Parathyroid adenoma (tissue), 2 donors: ENCODE data around the gene TTC21A.

ENCODE experiments used
- H2AFZ ChIP-seq: fragments of 300-600 bp; sonication (generic); one replicate; pipeline ENCODE4 v1.7.0; 2017; ENCODE audit warnings: antibody characterized with exemption, mild to moderate bottlenecking
- H3K27ac ChIP-seq: fragments of 300-600 bp; sonication (generic); one replicate; pipeline ENCODE4 v1.7.0; 2017
- H3K27me3 ChIP-seq: fragments of 300-600 bp; sonication (generic); one replicate; pipeline ENCODE4 v1.7.0; 2017; ENCODE audit warnings: low read length; ENCODE audit not compliant: control insufficient read depth, insufficient read depth
- H3K36me3 ChIP-seq: fragments of 300-600 bp; sonication (generic); one replicate; pipeline ENCODE4 v1.7.0; 2017; ENCODE audit warnings: low read length; ENCODE audit not compliant: control insufficient read depth, insufficient read depth
- H3K4me1 ChIP-seq: fragments of 300-600 bp; sonication (generic); one replicate; pipeline ENCODE4 v1.7.0; 2017; ENCODE audit warnings: control low read depth
- H3K4me2 ChIP-seq: fragments of 300-600 bp; sonication (generic); one replicate; pipeline ENCODE4 v1.7.0; 2017; ENCODE audit warnings: low read length
- H3K4me3 ChIP-seq: fragments of 300-600 bp; sonication (generic); one replicate; pipeline ENCODE4 v1.7.0; 2017; ENCODE audit warnings: low read depth, low read length
- H3K79me2 ChIP-seq: fragments of 300-600 bp; sonication (generic); one replicate; pipeline ENCODE4 v1.7.0; 2017; ENCODE audit warnings: control low read depth
- H3K9ac ChIP-seq: fragments of 300-600 bp; sonication (generic); one replicate; pipeline ENCODE4 v1.7.0; 2017; ENCODE audit warnings: mild to moderate bottlenecking
- H3K9me3 ChIP-seq: fragments of 300-600 bp; sonication (generic); one replicate; pipeline ENCODE4 v1.7.0; 2017; ENCODE audit warnings: low read length; ENCODE audit not compliant: control insufficient read depth
- TF ChIP-seq, protein P1 (sequence below): fragments of 300-600 bp; sonication (generic); IDR thresholded peaks from one replicate; pipeline ENCODE4 v1.7.0; 2017; ENCODE audit warnings: antibody characterized with exemption, mild to moderate bottlenecking
- donor health status: primary hyperparathyroidism.

The TTC21A gene

DNA sequence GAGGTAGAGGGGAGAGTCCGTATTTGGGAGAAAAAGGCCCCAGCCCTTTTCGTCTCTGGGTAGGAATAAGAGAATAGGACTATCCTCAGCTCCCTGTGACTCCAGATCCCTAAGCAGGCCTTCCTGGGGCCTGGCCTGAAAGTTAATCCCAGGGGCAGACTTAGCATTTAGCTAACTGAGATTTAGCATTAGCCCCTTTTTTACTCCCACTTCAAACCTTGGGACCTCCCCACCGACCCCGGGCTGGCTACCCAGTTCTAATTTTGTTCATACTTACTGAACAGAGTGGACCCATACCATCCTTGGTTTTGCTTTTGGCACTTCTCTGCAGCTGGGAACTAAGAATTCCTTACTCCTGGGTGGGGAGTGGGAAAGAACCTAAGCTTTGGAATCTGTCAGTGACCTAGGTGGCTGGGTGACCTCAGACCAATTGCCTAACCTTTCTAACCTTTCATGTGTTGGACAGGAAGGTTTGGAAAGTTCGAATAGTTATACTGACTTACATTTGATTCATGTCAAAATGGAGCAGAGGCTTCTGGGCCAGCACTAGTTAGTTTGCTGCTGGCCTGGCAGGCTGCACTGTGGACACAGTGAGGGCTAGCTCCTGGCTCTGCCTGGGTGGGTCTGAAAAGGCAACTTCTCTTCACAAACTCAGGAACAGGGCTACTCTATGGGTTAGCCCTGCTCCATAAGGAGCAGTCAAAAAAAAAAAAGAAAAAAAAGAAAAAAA, 11.6 kb downstream of the TTC21A start:
- H3K9me3 ChIP-seq, result no peaks in the 10 kb centered on the region
- H3K27me3 ChIP-seq, result no peaks in the 10 kb centered on the region
- H3K9ac ChIP-seq, result no peak overlapping the region
- TF ChIP-seq, protein P1, sequence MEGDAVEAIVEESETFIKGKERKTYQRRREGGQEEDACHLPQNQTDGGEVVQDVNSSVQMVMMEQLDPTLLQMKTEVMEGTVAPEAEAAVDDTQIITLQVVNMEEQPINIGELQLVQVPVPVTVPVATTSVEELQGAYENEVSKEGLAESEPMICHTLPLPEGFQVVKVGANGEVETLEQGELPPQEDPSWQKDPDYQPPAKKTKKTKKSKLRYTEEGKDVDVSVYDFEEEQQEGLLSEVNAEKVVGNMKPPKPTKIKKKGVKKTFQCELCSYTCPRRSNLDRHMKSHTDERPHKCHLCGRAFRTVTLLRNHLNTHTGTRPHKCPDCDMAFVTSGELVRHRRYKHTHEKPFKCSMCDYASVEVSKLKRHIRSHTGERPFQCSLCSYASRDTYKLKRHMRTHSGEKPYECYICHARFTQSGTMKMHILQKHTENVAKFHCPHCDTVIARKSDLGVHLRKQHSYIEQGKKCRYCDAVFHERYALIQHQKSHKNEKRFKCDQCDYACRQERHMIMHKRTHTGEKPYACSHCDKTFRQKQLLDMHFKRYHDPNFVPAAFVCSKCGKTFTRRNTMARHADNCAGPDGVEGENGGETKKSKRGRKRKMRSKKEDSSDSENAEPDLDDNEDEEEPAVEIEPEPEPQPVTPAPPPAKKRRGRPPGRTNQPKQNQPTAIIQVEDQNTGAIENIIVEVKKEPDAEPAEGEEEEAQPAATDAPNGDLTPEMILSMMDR, result no peak
- no peaks in the 10 kb centered on the region for H3K79me2 ChIP-seq
- H2AFZ ChIP-seq, result no peak overlapping the region
- H3K4me1 ChIP-seq, result no peaks in the 10 kb centered on the region
- H3K27ac ChIP-seq, result no peak overlapping the region
- H3K4me3 ChIP-seq, result no peak overlapping the region
- H3K36me3 ChIP-seq, result no peaks in the 10 kb centered on the region
- no peak overlapping the region for H3K4me2 ChIP-seq

DNA sequence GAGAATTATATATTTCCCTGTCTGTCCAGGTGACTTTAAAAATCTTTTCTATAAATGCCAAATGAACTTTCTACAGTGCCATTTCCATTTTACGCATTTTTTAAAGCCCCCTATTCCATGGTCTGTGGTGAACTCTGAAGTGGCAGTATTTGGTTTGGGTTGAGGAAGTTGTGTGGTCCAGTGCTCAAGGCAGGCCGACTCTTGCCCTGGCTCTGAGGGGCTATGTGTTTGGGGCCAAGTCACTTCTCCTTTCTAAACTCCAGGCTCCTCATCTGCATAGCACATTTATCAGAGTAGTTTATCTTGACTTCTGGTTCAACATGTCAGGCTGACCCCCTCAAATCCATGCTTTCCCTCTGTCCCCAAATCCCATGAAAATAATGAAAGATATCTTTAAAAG, 14.1 kb downstream of the TTC21A start:
- H2AFZ ChIP-seq, result no peak overlapping the region
- H3K27me3 ChIP-seq, result no peaks in the 10 kb centered on the region
- H3K4me1 ChIP-seq, result no peaks in the 10 kb centered on the region
- no peaks in the 10 kb centered on the region for H3K36me3 ChIP-seq
- TF ChIP-seq, protein P1, result no peak
- H3K27ac ChIP-seq, result no peak overlapping the region
- no peak overlapping the region for H3K9ac ChIP-seq
- H3K9me3 ChIP-seq, result no peaks in the 10 kb centered on the region
- no peak overlapping the region for H3K4me3 ChIP-seq
- H3K79me2 ChIP-seq, result no peaks in the 10 kb centered on the region
- no peak overlapping the region for H3K4me2 ChIP-seq

DNA sequence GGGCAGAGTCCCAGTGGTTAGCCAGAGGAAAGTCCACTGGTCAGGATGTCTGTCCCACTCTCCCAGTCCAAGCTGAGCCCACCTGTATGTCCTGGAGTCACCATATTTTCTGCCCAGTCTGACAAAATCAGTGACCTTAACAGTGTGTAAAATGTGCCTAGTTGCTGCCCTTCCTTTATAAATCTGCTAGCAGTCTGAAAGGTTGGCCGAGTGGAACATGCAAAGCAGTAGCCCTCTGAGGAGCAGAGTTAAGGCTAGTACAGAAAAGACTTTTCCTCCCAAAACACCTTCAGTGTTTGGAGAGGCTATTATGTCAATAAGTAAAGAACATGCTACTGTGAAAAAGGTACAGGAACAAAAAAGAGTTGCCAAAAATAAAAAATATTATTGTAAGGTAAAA, 15.3 kb downstream of the TTC21A start:
- no peaks in the 10 kb centered on the region for H3K36me3 ChIP-seq

DNA sequence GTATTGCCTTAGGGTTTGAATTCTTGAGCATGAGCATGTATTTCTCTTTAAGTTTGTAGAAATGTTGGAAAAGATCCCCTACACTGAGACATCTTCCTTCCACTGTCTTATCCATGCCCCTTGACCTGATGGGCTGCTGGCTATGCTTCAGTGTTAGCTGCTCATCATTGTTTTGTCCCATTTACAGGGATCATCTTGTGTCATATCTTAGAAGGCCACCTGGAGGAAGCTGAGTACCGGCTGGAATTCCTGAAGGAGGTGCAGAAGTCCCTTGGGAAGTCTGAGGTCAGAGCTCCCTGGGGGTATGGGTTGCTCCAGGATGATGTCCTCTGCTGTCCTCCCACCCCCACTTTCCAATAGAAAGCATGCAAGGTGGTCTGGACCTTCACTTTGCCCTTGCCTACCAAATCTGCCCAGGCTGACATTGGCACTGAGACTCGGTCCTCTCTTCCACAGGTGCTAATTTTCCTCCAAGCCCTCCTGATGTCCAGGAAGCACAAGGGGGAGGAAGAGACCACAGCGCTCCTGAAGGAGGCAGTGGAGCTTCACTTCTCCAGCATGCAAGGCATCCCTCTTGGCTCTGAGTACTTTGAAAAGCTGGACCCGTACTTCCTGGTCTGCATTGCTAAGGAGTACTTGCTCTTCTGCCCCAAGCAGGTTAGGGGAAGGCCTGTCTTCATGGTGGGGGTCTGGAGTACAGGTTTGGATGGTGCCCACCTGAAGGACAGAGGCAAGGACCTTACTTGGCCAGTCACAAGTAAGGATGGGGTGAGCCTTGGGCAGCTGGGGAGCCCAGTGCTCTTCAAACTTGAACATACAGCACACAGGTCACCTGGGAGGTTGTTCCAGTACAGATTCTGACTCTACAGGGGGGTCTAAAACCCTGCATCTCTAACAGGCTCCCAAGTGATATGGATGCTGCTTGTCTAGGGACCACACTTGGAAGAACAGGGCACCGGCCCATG, 17.7 kb downstream of the TTC21A start:
- TF ChIP-seq, protein P1, result peak; percentile 17
- H3K9me3 ChIP-seq, result no peaks in the 10 kb centered on the region
- no peak overlapping the region for H2AFZ ChIP-seq
- no peak overlapping the region for H3K27ac ChIP-seq
- H3K27me3 ChIP-seq, result no peaks in the 10 kb centered on the region
- no peaks in the 10 kb centered on the region for H3K36me3 ChIP-seq
- H3K9ac ChIP-seq, result no peak overlapping the region
- H3K4me3 ChIP-seq, result no peak overlapping the region
- no peak overlapping the region for H3K4me2 ChIP-seq
- H3K79me2 ChIP-seq, result no peaks in the 10 kb centered on the region
- no peaks in the 10 kb centered on the region for H3K4me1 ChIP-seq

More for the DNA sequence above, 15.3 kb downstream of the TTC21A start:
- no peak overlapping the region for H2AFZ ChIP-seq
- H3K4me2 ChIP-seq, result no peak overlapping the region
- no peaks in the 10 kb centered on the region for H3K79me2 ChIP-seq
- H3K9me3 ChIP-seq, result no peaks in the 10 kb centered on the region
- no peak overlapping the region for H3K27ac ChIP-seq
- H3K4me3 ChIP-seq, result no peak overlapping the region
- no peaks in the 10 kb centered on the region for H3K27me3 ChIP-seq
- no peaks in the 10 kb centered on the region for H3K4me1 ChIP-seq
- H3K9ac ChIP-seq, result no peak overlapping the region
- TF ChIP-seq, protein P1, result no peak
